OCI-M1 (cell line): ENCODE measurements around the gene FOXC2.

ENCODE experiments used
- DNase-seq: peaks from one replicate; lab custom pipeline; 2025; lab: John Stamatoyannopoulos, UW

FOXC2 gene

GRCh38 chr16:86566601-86566965 lies at the start of gene FOXC2:
Gene FOXC2, plus strand, starts transcription at chr16:86566829. Its CDS starts 507 bp downstream, at chr16:86567336.
- no peak for DNase-seq

- DNase-seq, result no peak
Observed at GRCh38 chr16:86517033-86517432, 49.6 kb upstream of the FOXC2 start.

- peak; percentile 49 for DNase-seq
Observed at GRCh38 chr16:86517652-86518258, 48.9 kb upstream of the FOXC2 start.

GRCh38 chr16:86519007-86519648 lies 47.5 kb upstream of the FOXC2 start:
- DNase-seq, result no peak

- peak; percentile 69 for DNase-seq
Observed at GRCh38 chr16:86519649-86520316, 46.8 kb upstream of the FOXC2 start.

- peak; percentile 53 for DNase-seq
Observed at GRCh38 chr16:86520317-86521210, 46.1 kb upstream of the FOXC2 start.

- DNase-seq, result no peak
Observed at GRCh38 chr16:86521236-86522197, 45.1 kb upstream of the FOXC2 start.

GRCh38 chr16:86522634-86523033 lies 44.0 kb upstream of the FOXC2 start:
- DNase-seq, result no peak

- no peak for DNase-seq
Observed at GRCh38 chr16:86523166-86523740, 43.4 kb upstream of the FOXC2 start.

GRCh38 chr16:86524029-86524428 lies 42.6 kb upstream of the FOXC2 start:
- DNase-seq, result no peak

GRCh38 chr16:86525696-86526095 lies 40.9 kb upstream of the FOXC2 start:
- no peak for DNase-seq

- no peak for DNase-seq
Observed at GRCh38 chr16:86527366-86527765, 39.3 kb upstream of the FOXC2 start.

GRCh38 chr16:86528061-86528929 lies 38.3 kb upstream of the FOXC2 start:
- no peak for DNase-seq

- no peak for DNase-seq
Observed at GRCh38 chr16:86529160-86529559, 37.5 kb upstream of the FOXC2 start.

GRCh38 chr16:86530251-86531190 lies 36.1 kb upstream of the FOXC2 start:
- DNase-seq, result no peak

GRCh38 chr16:86531191-86531545 lies 35.5 kb upstream of the FOXC2 start:
- DNase-seq, result no peak

- DNase-seq, result no peak
Observed at GRCh38 chr16:86531641-86532525, 34.7 kb upstream of the FOXC2 start.

- no peak for DNase-seq
Observed at GRCh38 chr16:86532526-86532815, 34.2 kb upstream of the FOXC2 start.
